Measurements from ENCODE around the gene PTPRJ.

GRCh38 chr11:48103621-48104567 is 123.5 kb downstream of the PTPRJ start:
- TF ChIP-seq CTCF (conservative IDR thresholded peaks at IDR 0.05 in 1 of 2, IDR thresholded peaks at IDR 0.05 in 1 of 2; ENCODE audit: low read depth in 1 of 2, low read length in 2 of 2) (no peak), EZH2 (IDR thresholded peaks at IDR 0.05; ENCODE audit: low read length, missing control alignments) (no peak)
